Suprapubic skin (tissue), 4 donors: ENCODE measurements around the gene HS3ST3B1. TPM values are rescaled to one million over a fixed set of nuclear protein-coding genes. Genes with fewer than 3 reads are reported as not detected.

Source experiments
- total RNA-seq, 4 donors: library from RNA; depleted of rRNA; stranded (reverse); fragments of >200 nt; gene quantifications; one replicate each; pipeline ENCODE4 v1.1.0, GENCODE V29; 2016

The HS3ST3B1 gene
- total RNA-seq, 4 donors from 2014 or later, result 7.3 to 21.2 (median 14.7) TPM

Other genes starting within 250 kb of the HS3ST3B1 start
- 10 to 100 TPM; 26.5 to 35.9 (median 32.1) TPM for gene COX10, start 231.6 kb upstream of the HS3ST3B1 start, total RNA-seq
- not detected for gene CDRT15, start 64.2 kb upstream of the HS3ST3B1 start, total RNA-seq